Measurements from ENCODE around the gene IGFL1.
"Not testable (repeated sequence)": the region's sequence is repeated elsewhere in the genome, so short reads cannot be mapped to it uniquely, and the experiment has no call there.

Gene IGFL1

DNA sequence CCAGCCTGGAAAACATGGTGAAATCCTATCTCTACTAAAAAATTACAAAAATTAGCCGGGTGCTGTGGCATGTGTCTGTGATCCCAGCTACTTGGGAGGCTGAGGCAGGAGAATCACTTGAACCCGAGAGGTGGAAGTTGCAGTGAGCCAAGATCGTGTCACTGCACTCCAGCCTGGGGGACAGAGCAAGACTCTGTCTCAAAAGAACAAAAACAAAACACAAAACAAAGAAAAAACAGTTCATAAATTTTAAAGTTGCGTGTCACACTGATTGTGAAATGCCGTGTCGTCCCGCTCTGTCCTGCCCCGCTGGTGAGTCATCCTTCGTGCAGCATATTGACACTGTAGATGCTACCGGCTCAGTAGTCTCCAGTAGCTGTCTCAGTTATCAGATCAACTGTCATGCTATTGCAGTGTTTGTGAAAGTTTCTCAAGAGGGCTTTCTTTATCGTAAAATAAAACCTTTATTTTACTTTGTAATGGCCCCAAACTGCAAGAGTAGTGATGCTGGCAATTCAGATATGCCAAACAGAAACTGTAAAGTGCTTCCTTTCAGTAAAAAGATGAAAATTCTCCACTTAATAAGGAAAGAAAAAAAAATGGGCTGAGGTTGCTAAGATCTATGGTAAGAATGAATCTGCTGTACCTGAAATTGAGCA, 36.4 kb upstream of the IGFL1 start:
- Mint-ChIP-seq H3K4me1 (no peaks in the 10 kb centered on the region), H3K36me3 (ENCODE audit: insufficient read depth) (no peaks in the 10 kb centered on the region)
- no peak for DNase-seq (ENCODE audit: low spot score in 2 of 2)

GRCh38 chr19:46193678-46194077, 35.9 kb upstream of the IGFL1 start:
- no peak for DNase-seq (ENCODE audit: low spot score in 2 of 2)
- no peaks in the 10 kb centered on the region for H3K4me1 Mint-ChIP-seq
- no peak for ATAC-seq (replicated peaks; ENCODE audit: extremely low read depth, poor library complexity, severe bottlenecking)
- H3K27ac Mint-ChIP-seq (ENCODE audit: low read depth): no peak overlapping the region
- no peak overlapping the region for H3K4me3 Mint-ChIP-seq
- no peaks in the 10 kb centered on the region for H3K36me3 Mint-ChIP-seq (ENCODE audit: insufficient read depth)
- H3K9me3 Mint-ChIP-seq: no peaks in the 10 kb centered on the region
- peaks cover 87% of the 10 kb centered on the region for H3K27me3 Mint-ChIP-seq

More for the DNA sequence above, 36.4 kb upstream of the IGFL1 start:
- Mint-ChIP-seq H3K4me3 (no peak overlapping the region), H3K9me3 (no peaks in the 10 kb centered on the region), H3K27me3 (peaks cover 87% of the 10 kb centered on the region), H3K27ac (ENCODE audit: low read depth) (no peak overlapping the region)
- ATAC-seq (replicated peaks; ENCODE audit: extremely low read depth, poor library complexity, severe bottlenecking): no peak

DNA sequence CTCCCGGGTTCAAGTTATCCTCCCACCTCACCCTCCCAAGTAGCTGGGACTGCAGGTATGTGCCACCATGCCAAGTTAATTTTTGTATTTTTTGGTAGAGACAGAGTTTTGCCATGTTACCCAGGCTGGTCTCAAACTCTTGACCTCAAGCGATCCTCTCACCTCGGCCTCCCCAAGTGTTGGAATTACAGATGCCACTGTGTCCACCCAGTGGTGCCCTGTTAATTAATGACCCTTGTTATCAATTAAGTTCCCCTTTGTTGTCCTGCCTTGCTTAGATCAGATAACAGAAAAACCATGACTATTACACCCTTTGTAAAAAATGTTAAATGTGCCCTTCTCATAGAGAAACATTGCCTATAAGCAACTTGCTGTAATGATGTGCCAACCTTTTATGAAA, 34.4 kb upstream of the IGFL1 start:
- no peak for DNase-seq (ENCODE audit: low spot score in 2 of 2)
- no peaks in the 10 kb centered on the region for H3K36me3 Mint-ChIP-seq (ENCODE audit: insufficient read depth)
- H3K4me3 Mint-ChIP-seq: no peak overlapping the region
- H3K27me3 Mint-ChIP-seq: peaks cover 76% of the 10 kb centered on the region
- no peaks in the 10 kb centered on the region for H3K4me1 Mint-ChIP-seq
- H3K27ac Mint-ChIP-seq (ENCODE audit: low read depth): no peak overlapping the region
- no peaks in the 10 kb centered on the region for H3K9me3 Mint-ChIP-seq
- no peak for ATAC-seq (replicated peaks; ENCODE audit: extremely low read depth, poor library complexity, severe bottlenecking)

DNA sequence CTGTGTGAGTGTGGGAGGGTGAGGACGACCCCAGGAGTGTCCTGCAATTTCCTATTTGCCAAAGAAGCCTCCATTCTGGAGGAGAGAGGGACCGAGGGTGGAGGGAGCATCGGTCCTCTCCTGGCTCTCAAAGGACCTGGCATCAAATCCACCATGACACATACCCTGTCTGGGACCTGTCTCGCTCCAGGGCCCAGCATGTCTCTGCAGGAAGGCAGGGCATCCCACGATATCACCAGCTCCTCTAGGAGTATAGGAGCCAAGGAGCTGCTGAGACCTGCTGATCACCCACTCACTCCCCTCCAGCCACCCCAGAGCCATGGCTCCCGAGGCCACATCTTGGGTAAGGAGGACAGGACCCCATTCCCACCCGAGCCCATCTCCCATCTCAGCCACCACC, 33.6 kb upstream of the IGFL1 start:
- H3K27me3 Mint-ChIP-seq: peaks cover 76% of the 10 kb centered on the region
- not testable (repeated sequence) for H3K9me3 Mint-ChIP-seq; H3K4me1 Mint-ChIP-seq; H3K4me3 Mint-ChIP-seq; ATAC-seq (replicated peaks; ENCODE audit: extremely low read depth, poor library complexity, severe bottlenecking); H3K36me3 Mint-ChIP-seq (ENCODE audit: insufficient read depth); DNase-seq (ENCODE audit: low spot score in 2 of 2); H3K27ac Mint-ChIP-seq (ENCODE audit: low read depth)

- Mint-ChIP-seq H3K4me1 (no peaks in the 10 kb centered on the region), H3K36me3 (ENCODE audit: insufficient read depth) (no peaks in the 10 kb centered on the region), H3K27ac (ENCODE audit: low read depth) (no peak overlapping the region), H3K4me3 (no peak overlapping the region), H3K9me3 (no peaks in the 10 kb centered on the region), H3K27me3 (peaks cover 76% of the 10 kb centered on the region)
- no peak for ATAC-seq (replicated peaks; ENCODE audit: extremely low read depth, poor library complexity, severe bottlenecking)
- DNase-seq (ENCODE audit: low spot score in 2 of 2): no peak
These were observed 33.0 kb upstream of the IGFL1 start for GRCh38 chr19:46196410-46197124.

GRCh38 chr19:46197314-46198070, 32.0 kb upstream of the IGFL1 start:
- no peak for DNase-seq (ENCODE audit: low spot score in 2 of 2)
- H3K27me3 Mint-ChIP-seq: peaks cover 76% of the 10 kb centered on the region
- no peaks in the 10 kb centered on the region for H3K9me3 Mint-ChIP-seq
- H3K27ac Mint-ChIP-seq (ENCODE audit: low read depth): no peak overlapping the region
- H3K36me3 Mint-ChIP-seq (ENCODE audit: insufficient read depth): no peaks in the 10 kb centered on the region
- no peak overlapping the region for H3K4me3 Mint-ChIP-seq
- no peaks in the 10 kb centered on the region for H3K4me1 Mint-ChIP-seq
- no peak for ATAC-seq (replicated peaks; ENCODE audit: extremely low read depth, poor library complexity, severe bottlenecking)

DNA sequence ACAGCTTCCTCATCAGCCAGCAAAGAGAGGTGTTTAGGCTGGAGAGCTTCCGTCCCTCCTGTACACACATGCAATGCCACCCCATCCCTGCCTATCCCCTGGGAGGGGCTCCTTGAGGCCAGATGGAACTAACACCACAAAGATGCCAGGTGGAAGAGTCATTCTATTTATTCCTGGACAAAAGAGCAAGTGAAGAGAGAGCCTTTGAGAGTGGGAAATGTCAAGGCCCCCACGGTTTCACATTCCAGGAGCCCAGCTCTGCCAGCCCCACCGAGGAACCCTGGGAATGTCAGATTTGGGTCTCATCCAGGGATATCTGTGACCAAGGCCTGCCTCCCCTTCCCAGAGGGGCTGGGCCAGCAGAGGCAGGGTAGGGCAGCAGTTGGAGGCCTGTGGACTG, 30.8 kb upstream of the IGFL1 start:
- H3K27ac Mint-ChIP-seq (ENCODE audit: low read depth): no peak overlapping the region
- H3K9me3 Mint-ChIP-seq: no peaks in the 10 kb centered on the region

DNA sequence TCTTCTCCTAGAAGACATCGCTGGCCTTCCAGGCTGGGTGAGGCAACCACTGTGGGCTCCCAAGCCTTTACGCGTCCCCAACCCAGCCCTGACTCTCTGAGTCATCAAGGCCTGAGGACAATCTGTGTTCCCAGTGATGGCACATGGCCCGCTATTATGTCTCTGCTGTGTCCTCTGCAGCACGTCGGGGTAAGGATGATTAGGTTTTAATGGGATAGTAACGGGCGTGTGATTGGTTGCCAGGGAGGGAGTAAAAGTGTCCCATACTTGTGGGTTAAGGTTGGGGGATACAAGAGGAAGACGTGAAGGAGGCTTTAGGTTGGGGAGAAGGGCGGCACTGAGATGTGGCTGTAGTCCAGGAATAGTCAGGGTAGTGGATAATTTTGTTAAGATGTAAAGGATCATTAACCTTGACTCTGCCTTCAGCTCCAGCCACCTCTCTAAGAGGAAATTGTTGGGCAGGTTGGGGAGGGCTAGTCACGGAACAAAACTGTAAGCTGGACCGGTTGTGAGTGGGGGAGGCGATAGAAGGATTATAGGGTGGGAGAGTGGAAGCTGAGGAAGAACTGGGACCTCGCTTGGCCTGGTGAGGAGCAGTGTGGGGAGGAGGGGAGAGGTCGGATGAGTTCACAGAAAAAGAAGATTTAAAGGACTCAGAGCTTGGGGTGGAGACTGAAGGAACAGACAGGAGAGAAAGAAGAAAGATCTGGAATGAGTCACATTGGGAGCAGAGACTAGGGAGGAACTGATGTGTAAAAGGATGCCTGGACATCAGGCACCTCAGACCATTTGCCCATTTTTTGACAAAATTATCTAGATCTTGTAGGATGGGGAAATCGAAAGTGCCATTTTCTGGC, 27.9 kb upstream of the IGFL1 start:
- H3K9me3 Mint-ChIP-seq: no peaks in the 10 kb centered on the region
- no peaks in the 10 kb centered on the region for H3K4me1 Mint-ChIP-seq
- no peaks in the 10 kb centered on the region for H3K36me3 Mint-ChIP-seq (ENCODE audit: insufficient read depth)
- H3K4me3 Mint-ChIP-seq: no peak overlapping the region
- no peak overlapping the region for H3K27ac Mint-ChIP-seq (ENCODE audit: low read depth)
- DNase-seq (ENCODE audit: low spot score in 2 of 2) (no peak), ATAC-seq (replicated peaks; ENCODE audit: extremely low read depth, poor library complexity, severe bottlenecking) (no peak)
- peaks cover 55% of the 10 kb centered on the region for H3K27me3 Mint-ChIP-seq

More for the DNA sequence above, 30.8 kb upstream of the IGFL1 start:
- no peak for DNase-seq (ENCODE audit: low spot score in 2 of 2)
- Mint-ChIP-seq H3K36me3 (ENCODE audit: insufficient read depth) (no peaks in the 10 kb centered on the region), H3K4me3 (no peak overlapping the region), H3K4me1 (no peaks in the 10 kb centered on the region), H3K27me3 (peaks cover 80% of the 10 kb centered on the region)
- no peak for ATAC-seq (replicated peaks; ENCODE audit: extremely low read depth, poor library complexity, severe bottlenecking)

DNA sequence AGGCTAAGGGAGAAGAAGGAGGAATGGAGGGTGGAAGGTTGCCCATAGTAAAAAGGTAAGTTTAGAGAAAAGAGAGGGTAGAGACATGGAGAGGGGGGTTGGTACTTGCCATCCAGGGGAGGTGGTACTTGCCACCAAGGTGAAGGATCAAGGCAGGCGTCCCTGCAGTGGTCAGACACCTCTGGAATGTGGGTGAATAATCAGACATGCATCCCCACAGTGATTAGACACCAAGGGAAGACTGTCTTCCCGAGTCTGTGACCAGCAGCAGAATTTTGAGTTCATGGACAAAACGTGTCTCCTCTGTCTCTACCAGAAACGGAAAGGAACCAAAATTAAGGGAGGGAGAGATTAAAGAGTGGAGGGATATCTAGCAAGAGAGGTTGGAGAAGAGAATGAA, 27.1 kb upstream of the IGFL1 start:
- ATAC-seq (replicated peaks; ENCODE audit: extremely low read depth, poor library complexity, severe bottlenecking): no peak
- H3K4me1 Mint-ChIP-seq: no peaks in the 10 kb centered on the region
- peaks cover 48% of the 10 kb centered on the region for H3K27me3 Mint-ChIP-seq
- no peaks in the 10 kb centered on the region for H3K36me3 Mint-ChIP-seq (ENCODE audit: insufficient read depth)
- no peak overlapping the region for H3K27ac Mint-ChIP-seq (ENCODE audit: low read depth)
- no peak overlapping the region for H3K4me3 Mint-ChIP-seq
- no peaks in the 10 kb centered on the region for H3K9me3 Mint-ChIP-seq
- DNase-seq (ENCODE audit: low spot score in 2 of 2): no peak

- no peak for DNase-seq (ENCODE audit: low spot score in 2 of 2)
- Mint-ChIP-seq H3K9me3 (no peaks in the 10 kb centered on the region), H3K4me3 (no peak overlapping the region), H3K4me1 (no peaks in the 10 kb centered on the region), H3K36me3 (ENCODE audit: insufficient read depth) (no peaks in the 10 kb centered on the region), H3K27me3 (peaks cover 50% of the 10 kb centered on the region), H3K27ac (ENCODE audit: low read depth) (no peak overlapping the region)
- ATAC-seq (replicated peaks; ENCODE audit: extremely low read depth, poor library complexity, severe bottlenecking): no peak
These were observed 26.4 kb upstream of the IGFL1 start for GRCh38 chr19:46202872-46203860.

DNA sequence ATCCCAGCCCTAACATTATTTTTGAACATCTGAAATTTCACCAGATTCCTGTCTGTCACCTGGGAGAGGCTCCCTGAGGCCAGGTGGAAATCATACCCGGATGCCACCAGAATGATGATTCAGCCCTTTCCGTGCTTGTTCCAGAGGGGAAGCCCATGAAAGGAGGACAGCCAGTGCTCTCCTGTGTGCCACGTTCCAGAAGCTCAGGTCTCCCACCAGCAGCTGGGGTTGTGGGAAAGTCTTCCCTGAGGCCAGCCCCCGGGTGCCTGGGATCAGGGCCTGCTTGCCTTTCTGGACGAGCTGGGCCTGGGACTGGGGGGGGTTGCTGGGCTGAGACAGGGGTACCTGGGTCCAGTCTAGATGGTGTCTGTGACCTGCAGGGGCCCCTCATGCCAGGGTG, 25.5 kb upstream of the IGFL1 start:
- Mint-ChIP-seq H3K4me1 (peaks cover 4% of the 10 kb centered on the region), H3K9me3 (no peaks in the 10 kb centered on the region), H3K27ac (ENCODE audit: low read depth) (no peak overlapping the region), H3K27me3 (peaks cover 50% of the 10 kb centered on the region), H3K4me3 (no peak overlapping the region), H3K36me3 (ENCODE audit: insufficient read depth) (no peaks in the 10 kb centered on the region)
- DNase-seq (ENCODE audit: low spot score in 2 of 2) (no peak), ATAC-seq (replicated peaks; ENCODE audit: extremely low read depth, poor library complexity, severe bottlenecking) (no peak)
